Measurements from ENCODE around the gene AKR7A3.
A peak's percentile ranks its signal among the peaks of the same experiment; 100 is the strongest.
"Not testable (repeated sequence)": the region's sequence is repeated elsewhere in the genome, so short reads cannot be mapped to it uniquely, and the experiment has no call there.

DNA sequence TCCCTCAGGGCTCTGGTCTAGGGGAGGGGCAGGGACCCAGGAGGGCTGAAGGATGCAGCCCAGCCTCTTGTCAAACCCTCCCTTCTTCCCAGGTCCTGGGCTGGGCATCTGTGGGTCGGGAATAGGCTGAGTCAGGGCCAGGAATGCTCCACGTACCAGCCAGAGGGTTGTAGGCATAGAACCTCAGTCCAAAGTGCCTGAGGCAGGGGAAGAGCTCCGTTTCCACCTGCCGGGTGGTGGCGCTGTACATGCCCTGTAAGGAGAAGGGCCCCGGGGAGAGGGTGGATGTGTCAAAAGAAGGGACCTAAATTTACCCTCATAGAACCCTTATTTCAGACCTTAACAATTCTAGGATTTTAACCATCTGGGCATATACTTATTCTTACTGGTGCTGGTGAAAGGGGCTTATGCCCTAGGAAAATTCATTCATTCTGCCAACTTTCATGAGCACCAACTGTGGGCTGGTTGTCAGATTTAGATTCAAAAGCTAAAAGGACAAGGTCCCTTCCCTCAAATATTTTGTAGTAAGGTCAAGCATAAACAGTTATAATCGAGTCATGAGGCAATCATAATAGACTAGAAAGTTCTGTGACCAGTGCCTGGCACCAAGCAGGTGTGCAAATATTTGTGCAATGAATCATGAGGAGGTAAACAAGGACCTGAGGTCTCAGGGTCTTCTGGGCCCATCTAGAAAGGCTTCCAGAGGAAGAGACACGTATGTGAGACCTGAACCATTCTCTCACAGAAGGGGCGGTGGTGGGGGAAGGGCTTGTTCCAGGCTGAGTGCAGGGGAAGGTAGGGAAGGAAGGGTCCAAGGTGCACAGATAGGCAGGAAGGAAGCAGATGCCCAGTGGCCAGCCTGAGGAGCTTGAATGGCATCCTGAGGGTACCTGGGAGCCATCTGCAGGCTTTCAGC, 18.9 kb downstream of the AKR7A3 start:
- TF ChIP-seq CTCF (IDR thresholded peaks at IDR 0.05): peak in 1 of 6 experiments; percentile 12
- not testable (repeated sequence) for TF ChIP-seq POLR2A (IDR thresholded peaks at IDR 0.05)
